Measurements from ENCODE around the gene TIAL1.
"Not testable (repeated sequence)": the region's sequence is repeated elsewhere in the genome, so short reads cannot be mapped to it uniquely, and the experiment has no call there.

TIAL1 gene

DNA sequence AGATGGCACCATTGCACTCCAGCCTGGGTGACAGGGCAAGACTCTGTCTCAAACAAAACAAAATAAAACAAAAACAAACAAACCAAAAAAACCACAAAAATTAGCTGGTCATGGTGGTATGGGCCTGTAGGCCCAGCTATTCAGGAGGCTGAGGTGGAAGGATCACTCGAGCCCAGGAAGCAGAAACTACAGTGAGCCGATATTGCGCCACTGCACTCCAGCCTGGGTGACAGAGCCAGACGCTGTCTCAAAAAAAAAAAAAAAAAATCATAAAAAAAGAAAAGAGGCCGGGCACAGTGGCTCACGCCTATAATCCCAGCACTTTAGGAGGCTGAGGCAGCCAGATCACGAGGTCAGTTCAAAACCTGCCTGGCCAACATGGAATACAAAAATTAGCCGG, 64.0 kb downstream of the TIAL1 start:
- peak overlapping the region; percentile 37 to 70 for H3K4me3 Mint-ChIP-seq
- H3K27ac Mint-ChIP-seq = peak overlapping the region in 1 of 2 donors; percentile 89
- ATAC-seq, H3K9me3 Mint-ChIP-seq, DNase-seq, H3K27me3 Mint-ChIP-seq: not testable (repeated sequence)
- H3K4me1 Mint-ChIP-seq = peaks cover 91% of the 10 kb centered on the region

- H3K27me3 Mint-ChIP-seq, H3K9me3 Mint-ChIP-seq, ATAC-seq, DNase-seq: not testable (repeated sequence)
- H3K4me3 Mint-ChIP-seq = peak overlapping the region; percentile 26 to 70
- peak overlapping the region in 1 of 2 donors; percentile 95 for H3K27ac Mint-ChIP-seq
- H3K4me1 Mint-ChIP-seq = peaks cover 91% of the 10 kb centered on the region
Measured at GRCh38 chr10:119532251-119532650, 64.5 kb downstream of the TIAL1 start.

DNA sequence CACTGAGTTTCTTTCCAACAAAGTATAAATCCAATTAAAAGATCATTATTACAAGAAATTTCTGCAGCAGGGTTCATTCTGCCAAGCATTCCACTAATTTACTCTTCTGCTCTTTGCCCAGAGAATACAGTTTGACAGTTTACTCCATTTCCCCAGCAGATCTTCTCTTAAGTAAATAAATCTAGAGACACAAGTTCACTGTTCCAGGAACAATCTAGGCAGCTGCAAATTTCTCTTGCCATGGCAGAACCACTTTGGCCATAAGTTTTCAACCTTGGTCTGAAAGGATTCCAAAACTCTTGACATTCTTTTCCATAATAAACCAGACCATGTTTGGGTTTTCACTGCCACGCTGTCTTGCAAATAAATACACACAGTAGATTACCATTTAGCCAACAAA, 65.7 kb downstream of the TIAL1 start:
- DNase-seq = no peak

DNA sequence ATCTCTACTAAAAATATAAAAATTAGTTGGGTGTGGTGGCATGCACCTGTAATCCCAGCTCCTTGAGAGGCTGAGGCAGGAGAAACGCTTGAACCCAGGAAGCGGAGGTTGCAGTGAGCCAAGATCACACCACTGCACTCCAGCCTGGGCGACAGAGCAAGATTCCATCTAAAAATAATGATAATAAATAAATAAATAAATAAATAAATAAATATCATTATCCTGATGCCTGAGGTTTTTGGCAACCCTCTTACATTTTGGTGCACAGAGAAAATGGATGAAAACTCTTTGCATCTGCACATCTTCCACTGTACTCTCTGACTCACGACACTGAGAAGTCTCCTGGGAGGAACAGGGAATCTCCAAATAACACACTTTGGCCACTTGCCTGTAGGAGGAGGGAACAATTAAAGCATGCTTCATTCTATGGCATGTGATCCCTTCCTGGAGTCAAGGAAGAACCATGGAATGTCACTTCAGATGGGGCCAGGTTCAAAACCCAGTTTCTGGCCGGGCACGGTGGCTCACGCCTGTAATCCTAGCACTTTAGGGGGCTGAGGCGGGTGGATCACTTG, 68.0 kb downstream of the TIAL1 start:
- not testable (repeated sequence) for DNase-seq, ATAC-seq, H3K4me3 Mint-ChIP-seq, H3K27ac Mint-ChIP-seq, H3K9me3 Mint-ChIP-seq, H3K27me3 Mint-ChIP-seq
- peaks cover 95% of the 10 kb centered on the region for H3K4me1 Mint-ChIP-seq

More for the DNA sequence above, 65.7 kb downstream of the TIAL1 start:
- ATAC-seq = no peak
- H3K27me3 Mint-ChIP-seq = no peaks in the 10 kb centered on the region
- peak overlapping the region in 1 of 2 donors; percentile 18 for H3K4me3 Mint-ChIP-seq
- H3K4me1 Mint-ChIP-seq = peaks cover 91% of the 10 kb centered on the region
- peak overlapping the region; percentile 16 to 67 for H3K27ac Mint-ChIP-seq
- H3K9me3 Mint-ChIP-seq = no peaks in the 10 kb centered on the region

- Mint-ChIP-seq H3K4me1 (peaks cover 96% of the 10 kb centered on the region), H3K4me3 (peak overlapping the region; percentile 33 to 61), H3K9me3 (no peaks in the 10 kb centered on the region), H3K27ac (peak overlapping the region; percentile 73 to 91), H3K27me3 (no peaks in the 10 kb centered on the region)
- DNase-seq (no peak), ATAC-seq (peak; percentile 78)
Measured at GRCh38 chr10:119526621-119527592, 69.9 kb downstream of the TIAL1 start.

- H3K27ac Mint-ChIP-seq = no peak overlapping the region
- H3K9me3 Mint-ChIP-seq = no peaks in the 10 kb centered on the region
- no peaks in the 10 kb centered on the region for H3K27me3 Mint-ChIP-seq
- ATAC-seq (no peak), DNase-seq (no peak)
- no peak overlapping the region for H3K4me3 Mint-ChIP-seq
- peaks cover 96% of the 10 kb centered on the region for H3K4me1 Mint-ChIP-seq
Measured at GRCh38 chr10:119526149-119526548, 70.6 kb downstream of the TIAL1 start.

DNA sequence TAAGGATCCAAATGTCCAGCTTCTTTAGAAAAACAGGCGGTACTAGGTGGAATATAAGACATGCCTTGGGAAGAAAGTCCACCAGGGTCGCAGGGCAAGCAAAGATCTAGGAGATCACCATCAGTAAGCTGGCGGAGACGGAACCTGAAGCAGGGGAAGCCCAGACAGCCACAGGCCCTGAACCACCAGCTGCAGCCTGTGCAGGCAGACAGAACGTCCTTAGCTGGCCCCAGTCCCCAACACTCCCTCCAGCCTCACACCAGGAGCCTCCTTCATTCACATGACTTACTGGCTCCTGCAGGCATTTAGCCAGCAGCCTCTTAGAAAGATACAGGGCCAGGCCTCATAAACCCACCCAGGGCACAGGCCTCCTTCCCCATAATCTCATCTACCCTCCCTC, 71.6 kb downstream of the TIAL1 start:
- Mint-ChIP-seq H3K9me3 (no peaks in the 10 kb centered on the region), H3K27ac (no peak overlapping the region), H3K4me1 (peaks cover 96% of the 10 kb centered on the region), H3K4me3 (no peak overlapping the region), H3K27me3 (no peaks in the 10 kb centered on the region)
- ATAC-seq (no peak), DNase-seq (no peak)

GRCh38 chr10:119524720-119525070, 72.1 kb downstream of the TIAL1 start:
- ATAC-seq (no peak), DNase-seq (no peak)
- Mint-ChIP-seq H3K4me3 (no peak overlapping the region), H3K4me1 (peaks cover 96% of the 10 kb centered on the region), H3K9me3 (no peaks in the 10 kb centered on the region), H3K27ac (no peak overlapping the region), H3K27me3 (no peaks in the 10 kb centered on the region)

GRCh38 chr10:119523895-119524719, 72.7 kb downstream of the TIAL1 start:
- Mint-ChIP-seq H3K27ac (peak overlapping the region; percentile 30 to 60), H3K4me3 (peak overlapping the region in 1 of 2 donors; percentile 38), H3K4me1 (peaks cover 96% of the 10 kb centered on the region), H3K27me3 (no peaks in the 10 kb centered on the region), H3K9me3 (no peaks in the 10 kb centered on the region)
- ATAC-seq (peak; percentile 39), DNase-seq (no peak)
